ENCODE measurements around the gene ULBP3. TPM values are rescaled to one million over a fixed set of nuclear protein-coding genes. Genes with fewer than 3 reads are reported as not detected.

ULBP3 gene
- polyA plus RNA-seq, 1 donor from 2014 or later: 2.2 TPM

DNA sequence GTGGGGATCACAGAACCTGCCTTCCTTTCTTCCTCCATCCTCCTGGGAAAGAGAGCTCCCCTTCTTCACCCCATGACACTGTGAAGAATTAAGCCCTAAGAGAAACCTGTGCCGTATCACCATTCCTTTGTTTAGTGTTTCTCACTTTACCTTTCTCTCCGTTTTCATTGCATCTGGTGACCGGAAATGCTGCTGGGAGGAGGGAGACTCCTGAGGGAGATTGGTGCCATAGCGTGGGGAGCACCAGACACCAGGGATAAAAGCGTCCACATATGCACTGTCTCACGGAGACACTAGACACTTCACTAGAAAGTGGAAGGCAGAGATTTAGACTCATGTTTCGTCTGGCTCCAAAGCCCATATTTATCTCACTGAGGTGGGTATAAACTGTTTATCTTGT is 15.5 kb upstream of the ULBP3 start:
- Histone ChIP-seq H3K79me2 (replicated peaks; ENCODE audit: insufficient read depth, low read length) (no peaks in the 10 kb centered on the region), H3K27me3 (ENCODE audit: insufficient read depth, low read depth, low read length) (no peaks in the 10 kb centered on the region), H2AFZ (ENCODE audit: low read depth, low read length) (no peak overlapping the region), H3K4me3 (ENCODE audit: low read length) (no peak overlapping the region), H3K27ac (ENCODE audit: low read length) (no peak overlapping the region), H3K9me2 (ENCODE audit: insufficient read depth, low read length) (no peaks in the 10 kb centered on the region), H3K36me3 (ENCODE audit: insufficient read depth, low read length) (no peaks in the 10 kb centered on the region), H3F3A (ENCODE audit: insufficient read depth, low read length, poor library complexity, severe bottlenecking) (no peaks in the 10 kb centered on the region), H4K20me1 (ENCODE audit: insufficient read depth) (no peaks in the 10 kb centered on the region), H3K9me3 (ENCODE audit: low read length) (no peaks in the 10 kb centered on the region), H3K9ac (ENCODE audit: low read length) (no peak overlapping the region), H3K4me2 (ENCODE audit: low read length) (no peak overlapping the region)
- TF ChIP-seq POLR2AphosphoS5 (IDR thresholded peaks at IDR 0.05) (no peak), MXI1 (conservative IDR thresholded peaks at IDR 0.05; ENCODE audit: poor library complexity, severe bottlenecking) (no peak), EP300 (conservative IDR thresholded peaks at IDR 0.05; ENCODE audit: poor library complexity, severe bottlenecking) (no peak), TAF1 (IDR thresholded peaks at IDR 0.05; ENCODE audit: low read depth) (no peak), EZH2 (IDR thresholded peaks at IDR 0.05; ENCODE audit: borderline replicate concordance, insufficient read depth, low read length, poor library complexity, severe bottlenecking) (no peak), RAD21 (conservative IDR thresholded peaks at IDR 0.05) (no peak), SMC3 (conservative IDR thresholded peaks at IDR 0.05; ENCODE audit: poor library complexity) (no peak)
- TF ChIP-seq, protein P1, sequence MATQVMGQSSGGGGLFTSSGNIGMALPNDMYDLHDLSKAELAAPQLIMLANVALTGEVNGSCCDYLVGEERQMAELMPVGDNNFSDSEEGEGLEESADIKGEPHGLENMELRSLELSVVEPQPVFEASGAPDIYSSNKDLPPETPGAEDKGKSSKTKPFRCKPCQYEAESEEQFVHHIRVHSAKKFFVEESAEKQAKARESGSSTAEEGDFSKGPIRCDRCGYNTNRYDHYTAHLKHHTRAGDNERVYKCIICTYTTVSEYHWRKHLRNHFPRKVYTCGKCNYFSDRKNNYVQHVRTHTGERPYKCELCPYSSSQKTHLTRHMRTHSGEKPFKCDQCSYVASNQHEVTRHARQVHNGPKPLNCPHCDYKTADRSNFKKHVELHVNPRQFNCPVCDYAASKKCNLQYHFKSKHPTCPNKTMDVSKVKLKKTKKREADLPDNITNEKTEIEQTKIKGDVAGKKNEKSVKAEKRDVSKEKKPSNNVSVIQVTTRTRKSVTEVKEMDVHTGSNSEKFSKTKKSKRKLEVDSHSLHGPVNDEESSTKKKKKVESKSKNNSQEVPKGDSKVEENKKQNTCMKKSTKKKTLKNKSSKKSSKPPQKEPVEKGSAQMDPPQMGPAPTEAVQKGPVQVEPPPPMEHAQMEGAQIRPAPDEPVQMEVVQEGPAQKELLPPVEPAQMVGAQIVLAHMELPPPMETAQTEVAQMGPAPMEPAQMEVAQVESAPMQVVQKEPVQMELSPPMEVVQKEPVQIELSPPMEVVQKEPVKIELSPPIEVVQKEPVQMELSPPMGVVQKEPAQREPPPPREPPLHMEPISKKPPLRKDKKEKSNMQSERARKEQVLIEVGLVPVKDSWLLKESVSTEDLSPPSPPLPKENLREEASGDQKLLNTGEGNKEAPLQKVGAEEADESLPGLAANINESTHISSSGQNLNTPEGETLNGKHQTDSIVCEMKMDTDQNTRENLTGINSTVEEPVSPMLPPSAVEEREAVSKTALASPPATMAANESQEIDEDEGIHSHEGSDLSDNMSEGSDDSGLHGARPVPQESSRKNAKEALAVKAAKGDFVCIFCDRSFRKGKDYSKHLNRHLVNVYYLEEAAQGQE (IDR thresholded peaks at IDR 0.05; ENCODE audit: borderline replicate concordance): no peak
- TF ChIP-seq, protein P2, sequence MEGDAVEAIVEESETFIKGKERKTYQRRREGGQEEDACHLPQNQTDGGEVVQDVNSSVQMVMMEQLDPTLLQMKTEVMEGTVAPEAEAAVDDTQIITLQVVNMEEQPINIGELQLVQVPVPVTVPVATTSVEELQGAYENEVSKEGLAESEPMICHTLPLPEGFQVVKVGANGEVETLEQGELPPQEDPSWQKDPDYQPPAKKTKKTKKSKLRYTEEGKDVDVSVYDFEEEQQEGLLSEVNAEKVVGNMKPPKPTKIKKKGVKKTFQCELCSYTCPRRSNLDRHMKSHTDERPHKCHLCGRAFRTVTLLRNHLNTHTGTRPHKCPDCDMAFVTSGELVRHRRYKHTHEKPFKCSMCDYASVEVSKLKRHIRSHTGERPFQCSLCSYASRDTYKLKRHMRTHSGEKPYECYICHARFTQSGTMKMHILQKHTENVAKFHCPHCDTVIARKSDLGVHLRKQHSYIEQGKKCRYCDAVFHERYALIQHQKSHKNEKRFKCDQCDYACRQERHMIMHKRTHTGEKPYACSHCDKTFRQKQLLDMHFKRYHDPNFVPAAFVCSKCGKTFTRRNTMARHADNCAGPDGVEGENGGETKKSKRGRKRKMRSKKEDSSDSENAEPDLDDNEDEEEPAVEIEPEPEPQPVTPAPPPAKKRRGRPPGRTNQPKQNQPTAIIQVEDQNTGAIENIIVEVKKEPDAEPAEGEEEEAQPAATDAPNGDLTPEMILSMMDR (IDR thresholded peaks at IDR 0.05; ENCODE audit: poor library complexity, severe bottlenecking): no peak

DNA sequence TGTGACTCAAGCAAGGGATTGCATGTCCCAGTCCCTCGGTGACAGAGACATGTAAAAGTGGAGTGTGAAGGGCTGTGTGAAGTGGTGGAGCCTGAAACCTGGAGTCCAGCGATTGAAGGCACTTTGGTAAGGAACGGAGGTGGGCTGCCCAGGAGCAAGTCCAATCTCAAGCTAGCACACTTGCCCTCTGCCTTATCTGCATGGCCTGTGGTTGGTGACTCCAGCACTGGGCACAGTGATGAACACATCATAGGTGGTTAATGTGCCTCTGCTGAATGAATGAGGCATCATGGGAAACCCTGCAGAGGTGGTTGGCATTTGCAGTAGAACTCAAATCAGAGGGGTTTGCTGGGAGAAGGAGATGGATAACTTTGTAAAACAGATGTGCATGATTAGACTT is 14.9 kb upstream of the ULBP3 start:
- Histone ChIP-seq H3K79me2 (replicated peaks; ENCODE audit: insufficient read depth, low read length) (no peaks in the 10 kb centered on the region), H3K4me2 (ENCODE audit: low read length) (no peak overlapping the region), H4K20me1 (ENCODE audit: insufficient read depth) (no peaks in the 10 kb centered on the region), H3K36me3 (ENCODE audit: insufficient read depth, low read length) (no peaks in the 10 kb centered on the region), H2AFZ (ENCODE audit: low read depth, low read length) (no peak overlapping the region), H3K27ac (ENCODE audit: low read length) (no peak overlapping the region), H3K9me3 (ENCODE audit: low read length) (no peaks in the 10 kb centered on the region), H3K9ac (ENCODE audit: low read length) (no peak overlapping the region), H3K9me2 (ENCODE audit: insufficient read depth, low read length) (no peaks in the 10 kb centered on the region), H3K4me3 (ENCODE audit: low read length) (no peak overlapping the region), H3F3A (ENCODE audit: insufficient read depth, low read length, poor library complexity, severe bottlenecking) (no peaks in the 10 kb centered on the region), H3K27me3 (ENCODE audit: insufficient read depth, low read depth, low read length) (no peaks in the 10 kb centered on the region)
- TF ChIP-seq MXI1 (conservative IDR thresholded peaks at IDR 0.05; ENCODE audit: poor library complexity, severe bottlenecking): no peak
- no peak for TF ChIP-seq TAF1 (IDR thresholded peaks at IDR 0.05; ENCODE audit: low read depth)
- TF ChIP-seq, protein P2 (IDR thresholded peaks at IDR 0.05; ENCODE audit: poor library complexity, severe bottlenecking): no peak
- no peak for TF ChIP-seq RAD21 (conservative IDR thresholded peaks at IDR 0.05)
- TF ChIP-seq, protein P1 (IDR thresholded peaks at IDR 0.05; ENCODE audit: borderline replicate concordance): no peak
